GM19467 (cell line): Measurements from ENCODE around the gene DGKD.
A peak's percentile ranks its signal among the peaks of the same experiment; 100 is the strongest.
"Not testable (repeated sequence)": the region's sequence is repeated elsewhere in the genome, so short reads cannot be mapped to it uniquely, and the experiment has no call there.

Experiments used
- ATAC-seq: cut with Tn5 transposase; IDR thresholded peaks from one replicate; pipeline ENCODE4 v1.9.1; 2021; ENCODE audit warnings: mild to moderate bottlenecking, moderate library complexity; ENCODE audit not compliant: unreplicated experiment

Gene DGKD

DNA sequence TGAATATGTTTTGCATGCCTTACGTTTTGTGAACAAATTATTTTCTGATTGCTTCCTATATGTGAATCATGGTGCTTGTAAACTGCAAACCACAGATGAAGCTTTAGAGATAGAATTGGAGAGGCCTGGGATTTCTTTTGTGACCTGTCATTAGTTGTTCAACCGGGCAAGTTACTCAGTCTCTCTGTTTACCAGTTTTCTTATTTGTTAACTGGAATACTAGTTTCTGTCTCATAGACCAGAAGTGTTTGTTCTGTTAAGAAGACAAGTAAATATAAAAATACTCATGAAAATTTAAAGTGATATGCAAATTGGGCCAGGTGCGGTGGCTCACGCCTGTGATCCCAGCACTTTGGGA is 27.3 kb downstream of the DGKD start:
- ATAC-seq = no peak

- ATAC-seq = no peak
Observed at GRCh38 chr2:233384015-233384414, 29.7 kb downstream of the DGKD start.

GRCh38 chr2:233384811-233385488 is 30.7 kb downstream of the DGKD start:
- ATAC-seq = no peak

DNA sequence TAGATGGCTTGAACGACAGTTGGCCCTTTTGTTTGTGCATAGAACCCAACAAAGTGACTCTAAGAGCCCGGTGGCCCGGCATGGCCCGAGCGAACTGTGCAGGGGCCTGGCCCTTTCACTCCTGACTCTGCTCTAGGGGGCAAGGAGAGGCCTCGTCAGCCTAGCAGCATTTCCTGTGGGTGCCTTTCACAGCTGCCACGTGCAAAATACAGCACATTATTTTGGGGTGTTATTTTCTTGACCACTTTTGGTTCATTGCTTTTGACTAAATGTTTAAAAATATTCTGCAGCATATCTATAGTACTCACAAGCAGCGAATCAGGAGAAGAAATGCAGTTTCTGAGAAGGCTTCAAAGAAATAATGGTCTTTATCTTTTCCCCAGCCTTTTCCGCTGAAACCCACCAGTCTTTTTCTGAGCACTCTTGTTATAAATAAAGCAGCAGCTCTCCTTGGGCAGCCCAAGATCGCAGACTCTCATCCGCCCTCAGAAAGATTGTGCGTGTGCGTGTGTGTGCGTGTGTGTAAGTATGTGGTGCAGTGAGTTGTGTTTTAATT is 31.3 kb downstream of the DGKD start:
- peak; percentile 60 for ATAC-seq

GRCh38 chr2:233386382-233387041 is 32.2 kb downstream of the DGKD start:
- ATAC-seq = no peak

GRCh38 chr2:233387225-233387624 is 32.9 kb downstream of the DGKD start:
- no peak for ATAC-seq

DNA sequence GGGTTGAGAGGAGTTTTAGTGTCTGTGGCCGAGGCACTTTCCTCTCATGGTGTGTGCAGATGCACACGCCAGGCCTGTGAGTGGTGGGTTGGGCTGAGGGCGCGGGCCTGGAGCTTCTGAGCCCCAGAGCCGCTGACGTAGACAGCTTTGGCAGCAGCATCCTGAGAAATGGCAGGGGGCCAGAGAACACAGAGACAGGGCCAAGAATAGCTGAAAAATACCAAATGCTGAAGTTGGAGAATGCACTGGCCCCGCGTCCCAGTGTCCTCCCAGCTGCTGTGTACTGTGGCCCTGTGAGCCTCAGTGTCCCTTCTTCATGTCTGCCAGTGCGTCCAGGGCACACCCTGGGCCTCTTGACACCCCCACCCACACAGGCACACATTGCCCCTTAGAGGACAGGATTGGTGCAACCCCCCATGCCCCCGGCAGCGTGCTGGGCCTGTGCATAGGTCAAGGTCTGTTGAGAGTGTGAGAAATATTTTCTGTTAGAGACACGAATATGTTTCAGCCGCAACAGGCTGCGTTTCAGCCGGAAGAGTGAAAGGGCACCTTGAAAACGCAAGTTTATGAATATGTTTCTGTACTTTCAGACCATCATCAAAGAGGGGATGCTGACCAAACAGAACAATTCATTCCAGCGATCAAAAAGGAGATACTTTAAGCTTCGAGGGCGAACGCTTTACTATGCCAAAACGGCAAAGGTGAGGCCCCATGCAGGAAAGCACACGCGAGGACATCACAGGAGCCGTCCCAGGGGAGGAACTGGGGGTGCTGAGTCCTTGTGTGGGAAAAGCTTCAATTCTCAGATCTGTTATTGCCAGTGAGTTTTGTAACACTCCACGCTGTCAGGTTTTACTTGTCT is 33.6 kb downstream of the DGKD start:
- no peak for ATAC-seq

DNA sequence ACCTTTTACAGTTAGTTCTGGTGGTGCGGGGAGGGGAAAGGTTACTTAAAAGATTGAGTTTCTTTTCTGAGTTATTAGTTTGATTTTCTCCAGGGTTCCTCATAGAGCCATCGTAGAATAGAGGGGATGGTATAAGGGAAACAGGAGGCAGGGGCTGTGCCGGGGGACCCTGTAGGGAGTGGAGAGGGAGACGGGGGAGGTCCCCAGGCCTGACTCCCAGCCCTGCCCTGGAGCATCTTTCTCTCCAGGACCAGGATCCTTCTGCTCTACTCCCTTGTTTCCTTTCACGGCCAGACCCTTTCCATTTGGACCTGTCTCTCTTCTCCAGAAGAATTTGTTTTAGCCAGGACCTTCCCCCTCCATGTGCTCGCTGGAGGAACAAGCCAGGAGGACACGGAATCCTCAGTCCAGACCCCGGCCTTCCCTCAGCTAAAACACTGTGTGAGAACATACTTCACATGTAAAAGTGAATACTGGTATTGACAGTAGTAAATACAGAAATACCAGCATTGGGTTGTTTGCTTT is 35.4 kb downstream of the DGKD start:
- no peak for ATAC-seq

DNA sequence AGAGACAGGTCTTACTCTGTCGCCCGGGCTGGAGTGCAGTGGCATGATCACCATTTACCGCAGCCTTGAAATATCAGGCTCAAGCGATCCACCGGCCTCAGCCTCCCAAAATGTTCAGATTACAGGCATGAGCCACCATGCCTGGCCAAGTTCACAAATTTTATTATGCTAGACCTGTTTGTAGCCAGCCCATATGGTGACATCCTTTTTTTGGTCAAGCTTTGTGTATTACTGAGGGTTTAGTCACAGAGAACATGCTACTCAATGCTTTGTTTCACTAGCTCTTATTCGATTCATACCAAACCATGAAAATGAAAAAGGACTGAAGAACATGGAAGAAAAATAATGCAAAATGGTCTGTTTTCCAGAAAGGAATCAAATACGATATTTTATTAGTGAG is 41.4 kb downstream of the DGKD start:
- ATAC-seq = no peak

- ATAC-seq = not testable (repeated sequence)
Observed at GRCh38 chr2:233396726-233397665, 42.7 kb downstream of the DGKD start.

GRCh38 chr2:233399306-233400225 is 45.3 kb downstream of the DGKD start:
- ATAC-seq = no peak

DNA sequence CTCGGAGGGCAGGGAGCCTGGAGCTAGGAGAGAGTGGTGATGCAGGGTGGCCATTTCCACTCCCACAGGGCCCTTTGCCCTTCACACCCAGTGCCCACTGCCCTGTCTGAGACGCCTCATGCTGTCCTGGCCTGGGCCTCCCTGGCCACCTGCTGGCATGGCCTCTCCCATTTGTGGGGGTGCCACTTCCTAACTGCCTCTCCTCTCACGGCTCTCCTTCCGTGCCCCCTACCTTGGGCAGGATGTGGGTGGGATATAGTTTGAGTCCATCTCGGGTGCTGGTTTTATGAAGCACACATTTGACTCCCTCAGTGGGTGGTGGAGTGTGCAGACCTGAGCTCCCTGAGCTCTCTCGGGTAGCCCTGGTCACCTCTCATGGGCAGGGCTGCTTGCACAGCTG is 46.0 kb downstream of the DGKD start:
- no peak for ATAC-seq

- no peak for ATAC-seq
Observed at GRCh38 chr2:233400961-233401360, 46.7 kb downstream of the DGKD start.

DNA sequence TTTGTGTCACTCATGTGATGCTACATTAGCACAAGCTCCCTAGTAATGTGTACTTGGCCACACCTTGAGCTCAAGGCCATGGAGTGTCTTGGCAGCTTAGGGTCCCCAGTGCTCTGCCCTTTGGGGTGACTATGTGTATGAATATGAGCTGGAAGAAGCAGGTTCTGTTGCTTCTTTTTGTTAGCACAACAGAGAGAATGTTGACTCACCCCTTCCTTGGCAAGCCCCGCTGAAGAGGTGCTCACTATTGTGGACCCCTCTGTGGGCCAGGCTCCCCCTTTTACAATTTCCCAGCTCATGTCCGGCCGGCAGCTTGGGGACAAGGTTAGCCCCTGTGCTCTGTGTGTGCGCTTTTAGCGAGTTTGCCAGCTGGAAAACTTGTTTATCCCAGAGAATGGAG is 48.1 kb downstream of the DGKD start:
- no peak for ATAC-seq

DNA sequence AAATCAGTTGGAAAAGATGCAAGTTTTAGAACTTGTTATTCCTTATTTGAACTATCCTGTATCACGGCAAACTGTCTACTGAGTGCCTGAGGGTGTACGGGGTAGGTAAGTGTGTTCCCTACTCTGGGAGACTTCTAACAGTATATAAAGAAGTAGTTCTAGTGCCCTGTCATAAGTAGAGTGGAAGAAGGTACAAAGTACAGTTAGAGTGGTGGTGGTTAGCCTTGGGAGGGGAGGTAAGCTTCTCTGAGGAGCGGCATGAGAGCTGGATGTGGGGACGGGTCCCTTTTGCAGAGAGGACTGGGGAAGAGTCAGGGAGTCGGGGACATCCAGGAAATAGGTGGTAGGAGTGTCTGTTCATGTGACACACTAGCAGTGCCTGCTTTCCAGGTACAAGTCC is 48.5 kb downstream of the DGKD start:
- ATAC-seq = no peak

- ATAC-seq = no peak
Observed at GRCh38 chr2:233404222-233404621, 49.9 kb downstream of the DGKD start.

DNA sequence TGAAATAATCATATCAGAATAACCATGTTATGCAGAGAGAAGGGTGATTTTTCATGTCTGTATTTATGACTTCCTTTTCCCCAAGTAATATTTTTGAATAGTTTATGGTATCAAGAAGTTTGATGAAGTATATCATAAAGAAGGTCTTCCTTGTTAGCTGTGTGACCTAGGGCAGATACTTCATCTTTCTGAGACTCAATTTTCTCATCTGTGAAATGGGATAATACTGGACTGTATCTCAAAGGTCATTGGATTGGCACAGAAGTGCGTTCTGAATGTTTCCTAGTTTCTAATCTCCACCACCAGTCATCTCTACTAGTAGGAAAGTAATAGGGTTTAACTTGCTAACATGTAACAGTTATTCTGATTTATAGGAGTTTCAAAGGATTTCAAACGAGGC is 52.6 kb downstream of the DGKD start:
- ATAC-seq = no peak

GRCh38 chr2:233407771-233408181 is 53.5 kb downstream of the DGKD start:
- ATAC-seq = no peak
